HUES6 (cell line): ENCODE data around the gene TRMT2B.

ENCODE experiments used
- H3K27ac ChIP-seq: 2 replicates; pipeline ENCODE4 v1.7.0; 2013; ENCODE audit warnings: low read depth, mild to moderate bottlenecking, low read length, inconsistent platforms
- H3K27me3 ChIP-seq: 2 replicates; pipeline ENCODE4 v1.6.1; 2013; ENCODE audit warnings: low read length; ENCODE audit not compliant: control insufficient read depth, insufficient read depth
- H3K36me3 ChIP-seq: 2 replicates; pipeline ENCODE4 v1.6.1; 2013; ENCODE audit warnings: low read length; ENCODE audit not compliant: control insufficient read depth, insufficient read depth
- H3K4me1 ChIP-seq: 2 replicates; pipeline ENCODE4 v1.6.1; 2013; ENCODE audit warnings: low read length; ENCODE audit not compliant: control insufficient read depth, insufficient read depth
- H3K4me3 ChIP-seq: 2 replicates; pipeline ENCODE4 v1.5.1; 2013; ENCODE audit warnings: low read depth, low read length
- H3K9ac ChIP-seq: one replicate; pipeline ENCODE4 v1.6.1; 2013; ENCODE audit warnings: mild to moderate bottlenecking, low read length
- H3K9me3 ChIP-seq: 2 replicates; pipeline ENCODE4 v1.6.1; 2013; ENCODE audit warnings: low read depth, low read length; ENCODE audit not compliant: control insufficient read depth, insufficient read depth

TRMT2B gene

DNA sequence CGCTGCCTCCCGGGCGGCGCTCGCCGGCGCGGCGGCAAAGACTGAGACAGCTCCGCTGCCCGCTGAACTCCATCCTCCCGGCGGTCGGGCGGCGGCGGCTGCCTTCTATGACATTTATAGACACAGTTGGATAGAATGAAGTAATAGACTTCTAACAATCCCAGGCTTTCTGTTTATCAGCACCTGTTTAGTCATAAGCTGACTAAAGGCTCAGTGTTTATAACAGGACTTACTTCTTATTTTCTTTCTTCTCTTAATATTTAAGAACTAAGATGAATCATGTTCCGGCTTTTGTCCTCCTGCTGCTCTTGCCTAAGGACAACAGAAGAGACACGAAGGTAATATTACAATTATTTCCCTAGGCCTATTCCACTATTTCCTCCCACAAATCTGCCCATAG, 78.5 kb downstream of the TRMT2B start:
- Histone ChIP-seq H3K4me1 (no peaks in the 10 kb centered on the region), H3K9ac (no peak overlapping the region), H3K4me3 (no peak overlapping the region), H3K27me3 (no peaks in the 10 kb centered on the region), H3K27ac (no peak overlapping the region), H3K9me3 (peaks cover 17% of the 10 kb centered on the region), H3K36me3 (no peaks in the 10 kb centered on the region)

DNA sequence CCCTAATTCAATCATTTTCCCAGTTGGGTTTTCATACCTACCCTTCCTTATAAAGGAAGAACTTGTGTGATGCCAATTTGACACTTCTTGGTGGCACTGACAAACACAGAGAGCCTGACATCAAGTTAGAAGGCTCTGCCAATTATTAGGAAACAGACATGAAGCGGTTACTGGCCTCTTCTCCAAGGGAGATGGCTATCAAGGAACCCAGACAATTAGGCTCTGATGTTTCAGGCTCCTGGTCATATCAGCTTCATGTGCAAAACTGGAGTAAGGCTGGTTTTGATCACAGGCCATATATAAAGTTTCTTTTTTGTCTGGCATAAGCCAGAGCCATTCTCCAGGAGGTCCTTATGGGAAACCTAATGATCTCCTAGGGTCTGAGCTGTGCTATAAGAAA, 82.0 kb downstream of the TRMT2B start:
- Histone ChIP-seq H3K9ac (no peak overlapping the region), H3K9me3 (peaks cover 13% of the 10 kb centered on the region), H3K27ac (no peak overlapping the region), H3K36me3 (no peaks in the 10 kb centered on the region), H3K4me3 (no peak overlapping the region), H3K4me1 (no peaks in the 10 kb centered on the region), H3K27me3 (no peaks in the 10 kb centered on the region)

DNA sequence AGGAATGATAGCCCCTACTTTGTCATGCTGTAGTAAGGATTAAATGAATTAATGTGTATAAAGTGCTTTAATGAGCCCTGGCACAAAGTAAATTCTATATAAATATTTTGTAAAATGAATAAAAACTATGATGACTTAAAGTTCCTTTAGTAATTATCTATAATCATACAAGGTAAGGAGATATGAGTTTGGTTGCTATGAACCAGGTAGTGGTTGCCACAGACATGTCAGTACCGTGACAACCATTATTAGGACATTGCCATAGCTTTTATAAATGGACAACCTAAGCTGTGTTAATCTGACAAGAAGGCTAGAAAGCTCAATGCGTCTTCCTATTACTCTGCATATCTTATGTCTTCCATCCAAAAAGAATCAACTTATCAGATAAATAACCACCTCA, 82.5 kb downstream of the TRMT2B start, which contains the start of gene ARL13A:
ARL13A (plus strand) TSS at position 301 of the 400 bp plus-strand sequence. CDS start 3,982 bp downstream, outside the sequence.
- H3K27ac ChIP-seq, result no peak within 1 kb of the TSS
- H3K9me3 ChIP-seq, result peaks cover 7% of the 10 kb centered on the region
- H3K4me1 ChIP-seq, result no peaks in the 10 kb centered on the region
- no peak within 1 kb of the TSS for H3K4me3 ChIP-seq
- H3K27me3 ChIP-seq, result no peaks in the 10 kb centered on the region
- no peaks in the 10 kb centered on the region for H3K36me3 ChIP-seq
- no peak within 1 kb of the TSS for H3K9ac ChIP-seq

DNA sequence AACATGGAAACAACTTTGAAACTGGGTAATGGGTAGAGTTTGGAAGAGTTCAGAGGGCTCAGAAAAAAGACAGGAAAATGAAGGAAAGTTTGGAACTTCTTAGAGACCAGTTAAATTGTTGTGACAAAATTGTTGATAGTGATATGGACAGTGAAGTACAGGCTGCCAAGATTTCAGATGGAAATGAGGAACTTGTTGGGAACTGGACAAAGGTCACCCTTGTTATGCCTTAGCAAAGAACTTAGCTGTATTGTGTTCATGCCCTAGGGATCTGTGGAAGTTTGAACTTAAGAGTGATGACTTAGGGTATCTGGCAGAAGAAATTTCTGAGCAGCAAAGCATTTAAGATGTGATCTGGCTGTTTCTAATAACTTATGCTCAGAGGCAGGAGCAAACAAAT, 87.5 kb downstream of the TRMT2B start:
- H3K27ac ChIP-seq, result no peak overlapping the region
- H3K36me3 ChIP-seq, result no peaks in the 10 kb centered on the region
- no peaks in the 10 kb centered on the region for H3K4me1 ChIP-seq
- H3K27me3 ChIP-seq, result no peaks in the 10 kb centered on the region
- no peak overlapping the region for H3K9ac ChIP-seq
- no peaks in the 10 kb centered on the region for H3K9me3 ChIP-seq
- no peak overlapping the region for H3K4me3 ChIP-seq

DNA sequence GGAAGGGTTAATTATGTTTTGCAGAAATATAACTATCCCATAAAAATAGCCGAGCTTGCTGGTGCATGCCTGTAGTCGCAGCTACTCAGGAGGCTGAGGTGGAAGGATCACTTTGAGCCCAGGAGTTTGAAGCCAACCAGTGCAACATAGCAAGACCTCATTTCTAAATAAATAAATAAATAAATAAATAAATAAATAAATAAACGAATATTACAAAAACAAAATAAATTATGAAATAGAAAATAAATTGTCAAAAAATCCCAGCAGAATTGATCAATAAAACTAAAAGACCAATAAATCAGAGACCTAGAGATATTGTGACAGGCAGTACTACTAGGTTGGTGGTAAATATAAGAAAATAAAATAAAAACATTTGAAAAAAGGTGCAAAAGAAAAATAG, 89.1 kb downstream of the TRMT2B start:
- Histone ChIP-seq H3K36me3 (no peaks in the 10 kb centered on the region), H3K4me3 (no peak overlapping the region), H3K27ac (no peak overlapping the region), H3K9me3 (no peaks in the 10 kb centered on the region), H3K27me3 (no peaks in the 10 kb centered on the region), H3K4me1 (no peaks in the 10 kb centered on the region), H3K9ac (no peak overlapping the region)
